ENCODE results near the gene ITIH3. TPM values are rescaled to one million over a fixed set of nuclear protein-coding genes. Genes with fewer than 3 reads are reported as not detected.

Gene ITIH3
- total and polyA plus RNA-seq, 2 of the 8 experiments (the other 6 are each of a cell fraction or from before 2014, with no cell fraction given), result not detected

DNA sequence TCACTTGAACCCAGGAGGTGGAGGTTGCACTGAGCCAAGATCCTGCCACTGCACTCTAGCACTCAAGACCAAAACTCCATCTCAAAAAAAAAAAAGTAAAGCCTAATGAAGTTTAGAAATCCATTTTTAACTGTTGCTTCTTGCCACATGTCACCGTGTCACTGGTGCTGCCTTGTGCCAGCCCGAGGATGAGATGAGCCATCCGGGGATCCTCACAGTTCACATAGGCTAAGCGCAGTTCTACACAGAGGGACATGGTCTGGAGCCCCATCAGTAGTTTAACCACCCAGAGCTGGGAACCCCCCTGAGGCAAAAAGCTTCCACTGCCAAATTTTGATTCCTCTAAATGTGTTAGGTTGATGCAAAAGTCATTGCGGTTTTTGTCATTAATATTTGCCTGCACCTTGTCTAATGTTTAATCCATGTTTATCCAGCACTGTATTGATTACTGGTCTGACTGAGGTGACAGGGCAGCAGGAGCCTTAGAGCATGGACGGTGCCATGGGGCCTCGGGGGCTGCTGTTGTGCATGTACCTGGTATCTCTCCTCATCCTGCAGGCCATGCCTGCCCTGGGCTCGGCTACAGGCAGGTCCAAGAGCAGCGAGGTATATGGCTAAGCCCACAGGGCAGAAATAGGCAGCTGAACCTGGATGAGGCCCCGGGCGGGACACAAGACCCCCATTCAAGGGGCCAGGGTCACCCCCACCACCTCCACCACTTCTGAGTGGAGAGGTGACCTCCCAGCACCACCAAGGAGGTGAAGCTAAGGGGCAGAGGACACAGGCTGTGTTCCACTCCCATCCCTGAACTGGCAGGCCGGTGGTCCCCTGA is 17.3 kb upstream of the ITIH3 start, which contains the start of gene ITIH1 (continued):
- no peak for TF ChIP-seq KDM5A (IDR thresholded peaks at IDR 0.05; ENCODE audit: low read length)
- no peak for TF ChIP-seq TEAD4 (IDR thresholded peaks at IDR 0.05; ENCODE audit: low read depth, low read length)
- TF ChIP-seq EZH2 (IDR thresholded peaks at IDR 0.05; ENCODE audit: low read depth, low read length, severe bottlenecking), result no peak
- no peak for TF ChIP-seq RBBP5 (IDR thresholded peaks at IDR 0.05; ENCODE audit: borderline replicate concordance, low read depth, low read length)
- TF ChIP-seq, protein P1, sequence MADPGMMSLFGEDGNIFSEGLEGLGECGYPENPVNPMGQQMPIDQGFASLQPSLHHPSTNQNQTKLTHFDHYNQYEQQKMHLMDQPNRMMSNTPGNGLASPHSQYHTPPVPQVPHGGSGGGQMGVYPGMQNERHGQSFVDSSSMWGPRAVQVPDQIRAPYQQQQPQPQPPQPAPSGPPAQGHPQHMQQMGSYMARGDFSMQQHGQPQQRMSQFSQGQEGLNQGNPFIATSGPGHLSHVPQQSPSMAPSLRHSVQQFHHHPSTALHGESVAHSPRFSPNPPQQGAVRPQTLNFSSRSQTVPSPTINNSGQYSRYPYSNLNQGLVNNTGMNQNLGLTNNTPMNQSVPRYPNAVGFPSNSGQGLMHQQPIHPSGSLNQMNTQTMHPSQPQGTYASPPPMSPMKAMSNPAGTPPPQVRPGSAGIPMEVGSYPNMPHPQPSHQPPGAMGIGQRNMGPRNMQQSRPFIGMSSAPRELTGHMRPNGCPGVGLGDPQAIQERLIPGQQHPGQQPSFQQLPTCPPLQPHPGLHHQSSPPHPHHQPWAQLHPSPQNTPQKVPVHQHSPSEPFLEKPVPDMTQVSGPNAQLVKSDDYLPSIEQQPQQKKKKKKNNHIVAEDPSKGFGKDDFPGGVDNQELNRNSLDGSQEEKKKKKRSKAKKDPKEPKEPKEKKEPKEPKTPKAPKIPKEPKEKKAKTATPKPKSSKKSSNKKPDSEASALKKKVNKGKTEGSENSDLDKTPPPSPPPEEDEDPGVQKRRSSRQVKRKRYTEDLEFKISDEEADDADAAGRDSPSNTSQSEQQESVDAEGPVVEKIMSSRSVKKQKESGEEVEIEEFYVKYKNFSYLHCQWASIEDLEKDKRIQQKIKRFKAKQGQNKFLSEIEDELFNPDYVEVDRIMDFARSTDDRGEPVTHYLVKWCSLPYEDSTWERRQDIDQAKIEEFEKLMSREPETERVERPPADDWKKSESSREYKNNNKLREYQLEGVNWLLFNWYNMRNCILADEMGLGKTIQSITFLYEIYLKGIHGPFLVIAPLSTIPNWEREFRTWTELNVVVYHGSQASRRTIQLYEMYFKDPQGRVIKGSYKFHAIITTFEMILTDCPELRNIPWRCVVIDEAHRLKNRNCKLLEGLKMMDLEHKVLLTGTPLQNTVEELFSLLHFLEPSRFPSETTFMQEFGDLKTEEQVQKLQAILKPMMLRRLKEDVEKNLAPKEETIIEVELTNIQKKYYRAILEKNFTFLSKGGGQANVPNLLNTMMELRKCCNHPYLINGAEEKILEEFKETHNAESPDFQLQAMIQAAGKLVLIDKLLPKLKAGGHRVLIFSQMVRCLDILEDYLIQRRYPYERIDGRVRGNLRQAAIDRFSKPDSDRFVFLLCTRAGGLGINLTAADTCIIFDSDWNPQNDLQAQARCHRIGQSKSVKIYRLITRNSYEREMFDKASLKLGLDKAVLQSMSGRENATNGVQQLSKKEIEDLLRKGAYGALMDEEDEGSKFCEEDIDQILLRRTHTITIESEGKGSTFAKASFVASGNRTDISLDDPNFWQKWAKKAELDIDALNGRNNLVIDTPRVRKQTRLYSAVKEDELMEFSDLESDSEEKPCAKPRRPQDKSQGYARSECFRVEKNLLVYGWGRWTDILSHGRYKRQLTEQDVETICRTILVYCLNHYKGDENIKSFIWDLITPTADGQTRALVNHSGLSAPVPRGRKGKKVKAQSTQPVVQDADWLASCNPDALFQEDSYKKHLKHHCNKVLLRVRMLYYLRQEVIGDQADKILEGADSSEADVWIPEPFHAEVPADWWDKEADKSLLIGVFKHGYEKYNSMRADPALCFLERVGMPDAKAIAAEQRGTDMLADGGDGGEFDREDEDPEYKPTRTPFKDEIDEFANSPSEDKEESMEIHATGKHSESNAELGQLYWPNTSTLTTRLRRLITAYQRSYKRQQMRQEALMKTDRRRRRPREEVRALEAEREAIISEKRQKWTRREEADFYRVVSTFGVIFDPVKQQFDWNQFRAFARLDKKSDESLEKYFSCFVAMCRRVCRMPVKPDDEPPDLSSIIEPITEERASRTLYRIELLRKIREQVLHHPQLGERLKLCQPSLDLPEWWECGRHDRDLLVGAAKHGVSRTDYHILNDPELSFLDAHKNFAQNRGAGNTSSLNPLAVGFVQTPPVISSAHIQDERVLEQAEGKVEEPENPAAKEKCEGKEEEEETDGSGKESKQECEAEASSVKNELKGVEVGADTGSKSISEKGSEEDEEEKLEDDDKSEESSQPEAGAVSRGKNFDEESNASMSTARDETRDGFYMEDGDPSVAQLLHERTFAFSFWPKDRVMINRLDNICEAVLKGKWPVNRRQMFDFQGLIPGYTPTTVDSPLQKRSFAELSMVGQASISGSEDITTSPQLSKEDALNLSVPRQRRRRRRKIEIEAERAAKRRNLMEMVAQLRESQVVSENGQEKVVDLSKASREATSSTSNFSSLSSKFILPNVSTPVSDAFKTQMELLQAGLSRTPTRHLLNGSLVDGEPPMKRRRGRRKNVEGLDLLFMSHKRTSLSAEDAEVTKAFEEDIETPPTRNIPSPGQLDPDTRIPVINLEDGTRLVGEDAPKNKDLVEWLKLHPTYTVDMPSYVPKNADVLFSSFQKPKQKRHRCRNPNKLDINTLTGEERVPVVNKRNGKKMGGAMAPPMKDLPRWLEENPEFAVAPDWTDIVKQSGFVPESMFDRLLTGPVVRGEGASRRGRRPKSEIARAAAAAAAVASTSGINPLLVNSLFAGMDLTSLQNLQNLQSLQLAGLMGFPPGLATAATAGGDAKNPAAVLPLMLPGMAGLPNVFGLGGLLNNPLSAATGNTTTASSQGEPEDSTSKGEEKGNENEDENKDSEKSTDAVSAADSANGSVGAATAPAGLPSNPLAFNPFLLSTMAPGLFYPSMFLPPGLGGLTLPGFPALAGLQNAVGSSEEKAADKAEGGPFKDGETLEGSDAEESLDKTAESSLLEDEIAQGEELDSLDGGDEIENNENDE (IDR thresholded peaks at IDR 0.05; ENCODE audit: insufficient replicate concordance, low read length), result no peak
- no peak for TF ChIP-seq NRF1 (IDR thresholded peaks at IDR 0.05; ENCODE audit: low read depth, low read length)
- no peak for TF ChIP-seq SIN3A (conservative IDR thresholded peaks at IDR 0.05 in 1 of 2, IDR thresholded peaks at IDR 0.05 in 1 of 2; ENCODE audit: low read depth in 1 of 2, low read length in 2 of 2)
- TF ChIP-seq KDM1A (IDR thresholded peaks at IDR 0.05; ENCODE audit: borderline replicate concordance, low read length), result no peak
